GM10248 (cell line): ENCODE results near the gene SLX4IP.
"Not testable (repeated sequence)": the region's sequence is repeated elsewhere in the genome, so short reads cannot be mapped to it uniquely, and the experiment has no call there.

Source experiments
- CTCF ChIA-PET: fragments of 300-600 bp; sonication (Branson Sonifier 250); formaldehyde crosslinking; extraction: SDS; loops from one replicate; lab custom pipeline; 2021; ENCODE audit warnings: antibody characterized with exemption; lab: Yijun Ruan, JAX
- POLR2A ChIA-PET: fragments of 350-650 bp; sonication (Branson Sonifier 250); formaldehyde crosslinking; extraction: SDS; loops from one replicate; lab custom pipeline; 2020; ENCODE audit warnings: antibody characterized with exemption; lab: Yijun Ruan, JAX
- DNase-seq: peaks from one replicate; pipeline ENCODE4 v3.0.0; 2012; ENCODE audit errors: extremely low spot score
- CTCF ChIP-seq: IDR thresholded peaks from 2 replicates; pipeline ENCODE4 v1.5.1; 2012; ENCODE audit warnings: mild to moderate bottlenecking, low read depth; ENCODE audit errors: extremely low read depth, missing control alignments, control extremely low read depth

SLX4IP gene

GRCh38 chr20:10609276-10609675, 174.2 kb downstream of the SLX4IP start:
- ChIA-PET POLR2A (no interaction called here), CTCF (interaction anchor here (1.0 to 1.7 kb wide), 5 partner anchors 8 to 56 kb away, joined by 3 to 5 read pairs (median 3); no protein-coding TSS in a partner anchor)
- DNase-seq = no peak
- no peak for TF ChIP-seq CTCF

GRCh38 chr20:10609770-10610169, 174.7 kb downstream of the SLX4IP start:
- no peak for DNase-seq
- ChIA-PET CTCF (interaction anchor here (1.0 to 1.7 kb wide), 4 partner anchors 9 to 39 kb away, joined by 3 to 5 read pairs (median 4); no protein-coding TSS in a partner anchor), POLR2A (no interaction called here)
- TF ChIP-seq CTCF = no peak

- CTCF ChIA-PET = interaction anchor here (1.4 to 1.7 kb wide), 2 partner anchors 9 to 38 kb away, joined by 3 to 5 read pairs; no protein-coding TSS in a partner anchor
Observed at GRCh38 chr20:10610251-10610650, 175.1 kb downstream of the SLX4IP start.

GRCh38 chr20:10611357-10611756, 176.3 kb downstream of the SLX4IP start:
- peak; percentile 35 for DNase-seq
- ChIA-PET CTCF (interaction anchor here (0.6 to 1.3 kb wide), 9 partner anchors 11 to 59 kb away, joined by 3 to 6 read pairs (median 3); no protein-coding TSS in a partner anchor), POLR2A (no interaction called here)
- TF ChIP-seq CTCF = peak; percentile 29

More at GRCh38 chr20:10610251-10610650, 175.1 kb downstream of the SLX4IP start:
- no peak for DNase-seq
- POLR2A ChIA-PET = no interaction called here
- TF ChIP-seq CTCF = no peak

GRCh38 chr20:10613426-10613825, 178.3 kb downstream of the SLX4IP start:
- POLR2A ChIA-PET, DNase-seq: not testable (repeated sequence)
- CTCF ChIA-PET = interaction anchor here (1.5 kb wide), 1 partner anchor 18 kb away, joined by 4 read pairs; no protein-coding TSS in a partner anchor

GRCh38 chr20:10613911-10614310, 178.8 kb downstream of the SLX4IP start:
- TF ChIP-seq CTCF = no peak
- ChIA-PET POLR2A (no interaction called here), CTCF (interaction anchor here (1.5 kb wide), 1 partner anchor 19 kb away, joined by 4 read pairs; no protein-coding TSS in a partner anchor)
- no peak for DNase-seq

- POLR2A ChIA-PET = no interaction called here
- CTCF ChIA-PET = no interaction called here
- TF ChIP-seq CTCF = no peak
- no peak for DNase-seq
Observed at GRCh38 chr20:10616212-10616611, 181.1 kb downstream of the SLX4IP start.

GRCh38 chr20:10617549-10618133, 182.5 kb downstream of the SLX4IP start:
- DNase-seq, POLR2A ChIA-PET: not testable (repeated sequence)
- CTCF ChIA-PET = interaction anchor here (2.3 kb wide), 1 partner anchor 14 kb away, joined by 6 read pairs; no protein-coding TSS in a partner anchor
